H9 (cell line): ENCODE data around the gene UBL4A. TPM values are rescaled to one million over a fixed set of nuclear protein-coding genes. Genes with fewer than 3 reads are reported as not detected.

Experiments
- DNase-seq: peaks from one replicate; pipeline ENCODE4 v3.0.0-alpha.2; 2017
- H2AFZ ChIP-seq: one replicate; pipeline ENCODE4 v1.6.1; 2013; ENCODE audit warnings: mild to moderate bottlenecking, low read length, control low read depth, moderate library complexity
- H2AK5ac ChIP-seq: 2 replicates; pipeline ENCODE4 v1.6.1; 2013; ENCODE audit warnings: low read length, control low read depth, mixed read lengths; ENCODE audit not compliant: insufficient read length
- H2BK120ac ChIP-seq: one replicate; pipeline ENCODE4 v1.6.1; 2013; ENCODE audit warnings: low read depth, mild to moderate bottlenecking, low read length, control low read depth, inconsistent platforms; ENCODE audit not compliant: poor library complexity, severe bottlenecking
- H2BK12ac ChIP-seq: 2 replicates; pipeline ENCODE4 v1.6.1; 2013; ENCODE audit warnings: low read length, control low read depth, mixed read lengths, low read depth; ENCODE audit not compliant: insufficient read length
- H2BK15ac ChIP-seq: 2 replicates; pipeline ENCODE4 v1.6.1; 2013; ENCODE audit warnings: low read depth, low read length, control low read depth
- H2BK20ac ChIP-seq: one replicate; pipeline ENCODE4 v1.6.1; 2013; ENCODE audit warnings: low read depth, mild to moderate bottlenecking, low read length, control low read depth, inconsistent platforms; ENCODE audit not compliant: poor library complexity, severe bottlenecking
- H2BK5ac ChIP-seq: 2 replicates; pipeline ENCODE4 v1.6.1; 2013; ENCODE audit warnings: low read length, control low read depth, mixed read lengths; ENCODE audit not compliant: insufficient read length
- H3K14ac ChIP-seq: 2 replicates; pipeline ENCODE4 v1.6.1; 2013; ENCODE audit warnings: low read length, control low read depth; ENCODE audit not compliant: insufficient read depth
- H3K18ac ChIP-seq: 2 replicates; pipeline ENCODE4 v1.6.1; 2013; ENCODE audit warnings: low read depth, mild to moderate bottlenecking, mixed read lengths, low read length, control low read depth; ENCODE audit not compliant: insufficient read length
- H3K23ac ChIP-seq: 2 replicates; pipeline ENCODE4 v1.6.1; 2013; ENCODE audit warnings: low read length, control low read depth, mixed read lengths, low read depth; ENCODE audit not compliant: insufficient read length
- H3K23me2 ChIP-seq: 2 replicates; pipeline ENCODE4 v1.6.1; 2013; ENCODE audit warnings: low read depth, mild to moderate bottlenecking, mixed read lengths, low read length, control low read depth; ENCODE audit not compliant: insufficient read length, poor library complexity, severe bottlenecking
- H3K27ac ChIP-seq: 2 replicates; pipeline ENCODE4 v1.5.1; 2013; ENCODE audit warnings: low read length, control low read depth, mixed read lengths, low read depth; ENCODE audit not compliant: insufficient read length
- H3K27me3 ChIP-seq: 2 replicates; pipeline ENCODE4 v1.6.1; 2013; ENCODE audit warnings: low read length, control low read depth, inconsistent platforms; ENCODE audit not compliant: insufficient read depth
- H3K4ac ChIP-seq: 2 replicates; pipeline ENCODE4 v1.6.1; 2013; ENCODE audit warnings: low read depth, mild to moderate bottlenecking, control low read depth, inconsistent platforms, low read length, moderate library complexity
- H3K4me1 ChIP-seq: 2 replicates; pipeline ENCODE4 v1.6.1; 2013; ENCODE audit warnings: low read length, control low read depth, inconsistent platforms; ENCODE audit not compliant: insufficient read depth
- H3K4me2 ChIP-seq: 2 replicates; pipeline ENCODE4 v1.6.1; 2013; ENCODE audit warnings: low read length, control low read depth, mixed read lengths; ENCODE audit not compliant: insufficient read length, insufficient read depth
- H3K56ac ChIP-seq: 2 replicates; pipeline ENCODE4 v1.6.1; 2013; ENCODE audit warnings: low read depth, mild to moderate bottlenecking, mixed read lengths, low read length, control low read depth; ENCODE audit not compliant: insufficient read length
- H3K79me1 ChIP-seq: 2 replicates; pipeline ENCODE4 v1.6.1; 2013; ENCODE audit warnings: low read depth, mild to moderate bottlenecking, moderate library complexity, low read length, control low read depth, inconsistent platforms; ENCODE audit not compliant: insufficient read depth, poor library complexity, severe bottlenecking
- H3K79me2 ChIP-seq: 2 replicates; pipeline ENCODE4 v1.6.1; 2013; ENCODE audit warnings: low read length, control low read depth, inconsistent platforms; ENCODE audit not compliant: insufficient read depth
- H3K9ac ChIP-seq: 2 replicates; pipeline ENCODE4 v1.6.1; 2013; ENCODE audit warnings: low read length, control low read depth, mixed read lengths; ENCODE audit not compliant: insufficient read length; ENCODE audit errors: extremely low read depth
- H3K9me3 ChIP-seq: one replicate; pipeline ENCODE4 v1.6.1; 2013; ENCODE audit warnings: low read depth, low read length, inconsistent platforms; ENCODE audit not compliant: control insufficient read depth
- H3T11ph ChIP-seq: one replicate; pipeline ENCODE4 v1.6.1; 2013; ENCODE audit warnings: mild to moderate bottlenecking, low read length, control low read depth, inconsistent platforms
- H4K20me1 ChIP-seq: one replicate; pipeline ENCODE4 v1.6.1; 2013; ENCODE audit not compliant: control insufficient read depth, insufficient read length, insufficient read depth
- H4K5ac ChIP-seq: 2 replicates; pipeline ENCODE4 v1.6.1; 2013; ENCODE audit warnings: low read depth, mild to moderate bottlenecking, mixed read lengths, low read length, control low read depth; ENCODE audit not compliant: insufficient read length
- H4K8ac ChIP-seq: replicated peaks from 2 replicates; pipeline ENCODE4 v1.6.1; 2013; ENCODE audit warnings: low read length, control low read depth, mixed read lengths, low read depth; ENCODE audit not compliant: insufficient read length
- H4K91ac ChIP-seq: 2 replicates; pipeline ENCODE4 v1.6.1; 2013; ENCODE audit warnings: low read depth, mild to moderate bottlenecking, moderate library complexity, mixed read lengths, low read length, control low read depth; ENCODE audit not compliant: insufficient read length
- H3K27ac Mint-ChIP-seq, 3 experiments: 2 replicates in 2 of 3; 3 replicates in 1 of 3; pipeline ENCODE4 v1.8.0; 2020 to 2021; ENCODE audit warnings: mixed read lengths in 3 of 3, mild to moderate bottlenecking in 1 of 3, moderate library complexity in 1 of 3
- H3K27me3 Mint-ChIP-seq: 2 replicates; pipeline ENCODE4 v1.8.0; 2021; ENCODE audit warnings: low read depth, mild to moderate bottlenecking, moderate library complexity, mixed read lengths
- H3K36me3 Mint-ChIP-seq, 3 experiments: 2 replicates in 2 of 3; 3 replicates in 1 of 3; pipeline ENCODE4 v1.8.0; 2020 to 2021; ENCODE audit warnings: low read depth in 3 of 3, mixed read lengths in 3 of 3; ENCODE audit not compliant: insufficient read depth in 1 of 3
- H3K4me1 Mint-ChIP-seq, 2 experiments: 2 replicates each; pipeline ENCODE4 v1.8.0; 2020; ENCODE audit warnings: mixed read lengths in 2 of 2
- H3K4me3 Mint-ChIP-seq, 2 experiments: 2 replicates in 1 of 2; 3 replicates in 1 of 2; pipeline ENCODE4 v1.8.0; 2020 to 2021; ENCODE audit warnings: mild to moderate bottlenecking in 2 of 2, mixed read lengths in 2 of 2, moderate library complexity in 1 of 2
- H3K9me3 Mint-ChIP-seq, 2 experiments: 2 replicates in 1 of 2; 3 replicates in 1 of 2; pipeline ENCODE4 v1.8.0; 2020; ENCODE audit warnings: mild to moderate bottlenecking in 2 of 2, mixed read lengths in 2 of 2, moderate library complexity in 1 of 2
- WGBS: extraction: QIAGEN DNeasy Blood & Tissue Kit; methylation state at CpG from one replicate; pipeline ENCODE4 v1.1.7; 2013; ENCODE audit warnings: missing lambda C conversion rate, low lambda C conversion rate, mixed read lengths; ENCODE audit not compliant: insufficient read length; ENCODE audit errors: extremely low coverage; 5-methylcytosine and 5-hydroxymethylcytosine counted together
- total RNA-seq: library from RNA; stranded (reverse); gene quantifications from 2 replicates; pipeline ENCODE4 v1.2.1, GENCODE V29; 2021
- TF ChIP-seq, protein P1 (sequence below): fragments of 200-600 bp; sonication (generic); conservative IDR thresholded peaks from 3 replicates; pipeline ENCODE4 v1.8.0; 2021; ENCODE audit warnings: antibody characterized with exemption, mild to moderate bottlenecking

Gene UBL4A
- total RNA-seq, 1 experiment from 2014 or later: 30.9 TPM

GRCh38 chrX:154468217-154468616 is 18.2 kb downstream of the UBL4A start:
- no peaks in the 10 kb centered on the region for H3K23me2 ChIP-seq
- H3K4me3 Mint-ChIP-seq: no peak overlapping the region
- TF ChIP-seq, protein P1, sequence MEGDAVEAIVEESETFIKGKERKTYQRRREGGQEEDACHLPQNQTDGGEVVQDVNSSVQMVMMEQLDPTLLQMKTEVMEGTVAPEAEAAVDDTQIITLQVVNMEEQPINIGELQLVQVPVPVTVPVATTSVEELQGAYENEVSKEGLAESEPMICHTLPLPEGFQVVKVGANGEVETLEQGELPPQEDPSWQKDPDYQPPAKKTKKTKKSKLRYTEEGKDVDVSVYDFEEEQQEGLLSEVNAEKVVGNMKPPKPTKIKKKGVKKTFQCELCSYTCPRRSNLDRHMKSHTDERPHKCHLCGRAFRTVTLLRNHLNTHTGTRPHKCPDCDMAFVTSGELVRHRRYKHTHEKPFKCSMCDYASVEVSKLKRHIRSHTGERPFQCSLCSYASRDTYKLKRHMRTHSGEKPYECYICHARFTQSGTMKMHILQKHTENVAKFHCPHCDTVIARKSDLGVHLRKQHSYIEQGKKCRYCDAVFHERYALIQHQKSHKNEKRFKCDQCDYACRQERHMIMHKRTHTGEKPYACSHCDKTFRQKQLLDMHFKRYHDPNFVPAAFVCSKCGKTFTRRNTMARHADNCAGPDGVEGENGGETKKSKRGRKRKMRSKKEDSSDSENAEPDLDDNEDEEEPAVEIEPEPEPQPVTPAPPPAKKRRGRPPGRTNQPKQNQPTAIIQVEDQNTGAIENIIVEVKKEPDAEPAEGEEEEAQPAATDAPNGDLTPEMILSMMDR: no peak
- WGBS: no CpG with 5 or more reads among the region's 23 CpGs
- H2BK5ac ChIP-seq: no peak overlapping the region
- no peaks in the 10 kb centered on the region for H3K4me1 Mint-ChIP-seq
- no peak overlapping the region for H3K56ac ChIP-seq
- H3K79me2 ChIP-seq: no peaks in the 10 kb centered on the region
- no peak overlapping the region for H2BK20ac ChIP-seq
- no peak overlapping the region for H2BK15ac ChIP-seq
- H3T11ph ChIP-seq: no peak overlapping the region
- H2AK5ac ChIP-seq: no peak overlapping the region
- no peak overlapping the region for H3K9ac ChIP-seq
- H2BK12ac ChIP-seq: no peak overlapping the region
- H3K23ac ChIP-seq: no peak overlapping the region
- no peak overlapping the region for H3K27ac Mint-ChIP-seq
- H2BK120ac ChIP-seq: no peak overlapping the region
- no peak overlapping the region for H3K27ac ChIP-seq
- H3K36me3 Mint-ChIP-seq: peaks cover 12 to 53% (median 48%) of the 10 kb centered on the region in 3 experiments
- H3K14ac ChIP-seq: no peak overlapping the region
- no peak overlapping the region for H3K4me2 ChIP-seq
- H3K9me3 Mint-ChIP-seq: peaks cover 46 to 80% of the 10 kb centered on the region in 2 experiments
- no peaks in the 10 kb centered on the region for H3K79me1 ChIP-seq
- no peak overlapping the region for H4K91ac ChIP-seq
- H2AFZ ChIP-seq: no peak overlapping the region
- no peak overlapping the region for H3K18ac ChIP-seq
- peaks cover 23% of the 10 kb centered on the region for H3K9me3 ChIP-seq
- H4K20me1 ChIP-seq: no peaks in the 10 kb centered on the region
- no peaks in the 10 kb centered on the region; the same call in 1 of the 2 replicates for H3K27me3 Mint-ChIP-seq
- no peak overlapping the region for H4K5ac ChIP-seq
- H3K4me1 ChIP-seq: no peaks in the 10 kb centered on the region
- no peaks in the 10 kb centered on the region for H3K27me3 ChIP-seq
- H4K8ac ChIP-seq: no peak overlapping the region
- no peak for DNase-seq
- no peak overlapping the region for H3K4ac ChIP-seq
